Measurements from ENCODE around the gene CTIF. TPM values are rescaled to one million over a fixed set of nuclear protein-coding genes. Genes with fewer than 3 reads are reported as not detected.
"Not testable (repeated sequence)": the region's sequence is repeated elsewhere in the genome, so short reads cannot be mapped to it uniquely, and the experiment has no call there.

CTIF gene
- polyA plus RNA-seq, 10 donors = 25.4 to 43.6 (median 34.2) TPM

DNA sequence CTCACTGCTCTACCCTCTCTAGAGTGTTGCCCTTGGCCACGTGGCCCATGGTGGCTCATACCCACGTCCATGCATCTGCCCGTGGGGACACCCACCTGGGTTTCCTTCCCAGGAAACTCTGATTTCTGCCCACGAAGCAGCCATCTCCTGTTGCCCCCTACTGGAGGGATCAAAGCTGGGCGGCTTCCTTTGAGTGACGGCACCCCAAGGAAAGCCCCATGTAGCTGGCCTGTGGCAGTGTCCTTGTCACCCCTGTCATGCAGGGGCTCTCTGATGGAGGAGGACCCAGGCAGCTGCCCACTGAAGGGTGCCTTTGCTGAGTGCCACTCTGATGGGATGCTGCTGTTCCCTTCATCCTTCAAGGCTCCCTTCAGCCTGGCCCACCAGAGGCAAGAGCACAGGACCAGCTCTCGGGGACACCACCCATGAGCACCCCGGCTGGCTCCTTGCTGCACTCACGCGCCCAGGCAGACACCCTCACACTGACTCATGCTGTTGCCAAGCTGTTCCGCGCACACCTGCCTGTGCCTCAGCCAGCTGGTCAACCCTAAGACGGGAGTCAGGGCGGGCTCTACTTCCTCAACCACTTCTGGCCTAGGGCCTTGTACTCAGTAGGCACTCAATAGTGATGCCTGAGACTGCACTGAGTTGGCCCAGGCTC lies 101.1 kb downstream of the CTIF start:
- no peak for DNase-seq

DNA sequence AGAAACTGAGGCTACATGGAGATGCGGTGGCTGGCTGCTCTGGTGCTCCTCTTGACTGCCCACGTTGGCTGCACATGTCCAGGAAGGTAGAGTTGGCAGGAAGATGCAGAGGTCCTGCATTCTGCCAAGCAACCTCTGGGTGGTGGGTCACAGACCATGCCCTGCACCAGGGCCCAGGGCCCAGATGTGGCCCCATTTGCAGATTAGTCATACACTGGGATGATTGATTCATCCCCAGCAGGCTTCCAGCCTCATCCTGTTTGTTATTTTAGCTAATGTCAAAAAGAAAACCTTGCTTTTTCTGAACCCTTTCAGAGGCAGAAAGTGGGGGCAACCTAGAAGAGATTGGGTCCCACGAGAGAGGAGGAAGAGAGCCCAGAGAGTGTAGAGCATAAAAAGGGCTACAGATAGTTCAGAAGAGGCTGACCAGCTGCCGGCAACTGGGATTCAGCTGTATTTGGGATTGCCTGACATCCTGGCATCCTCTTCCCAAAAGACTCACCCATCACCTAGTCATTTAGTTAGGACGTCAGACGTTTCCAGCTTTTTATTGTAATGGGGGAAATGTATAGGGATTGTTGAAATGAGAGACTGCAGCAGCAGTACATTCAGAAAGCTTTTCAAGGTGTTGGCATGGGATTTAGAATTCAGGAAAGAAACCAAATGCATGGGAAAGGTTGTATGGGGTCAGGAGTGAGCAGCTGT lies 101.9 kb downstream of the CTIF start:
- no peak for DNase-seq

DNA sequence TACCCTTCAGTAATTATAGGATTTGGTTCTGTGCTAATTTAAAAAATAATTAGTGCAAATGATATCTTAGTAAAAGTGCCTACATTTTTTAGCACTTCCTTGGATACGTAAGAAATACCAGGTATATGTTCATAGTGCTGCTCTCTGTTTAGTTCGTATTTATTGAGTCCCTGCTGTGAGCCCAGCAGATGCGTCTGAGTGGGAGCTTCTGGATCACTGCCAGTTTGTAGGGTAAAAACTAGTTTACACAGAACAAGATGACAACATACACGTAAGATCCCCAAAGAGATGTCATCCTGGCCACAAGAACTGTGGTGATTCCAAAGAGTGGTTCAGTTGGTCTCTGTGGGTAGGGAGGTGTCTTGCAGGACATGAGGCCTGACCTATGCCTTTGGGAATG lies 103.2 kb downstream of the CTIF start:
- no peak for DNase-seq

DNA sequence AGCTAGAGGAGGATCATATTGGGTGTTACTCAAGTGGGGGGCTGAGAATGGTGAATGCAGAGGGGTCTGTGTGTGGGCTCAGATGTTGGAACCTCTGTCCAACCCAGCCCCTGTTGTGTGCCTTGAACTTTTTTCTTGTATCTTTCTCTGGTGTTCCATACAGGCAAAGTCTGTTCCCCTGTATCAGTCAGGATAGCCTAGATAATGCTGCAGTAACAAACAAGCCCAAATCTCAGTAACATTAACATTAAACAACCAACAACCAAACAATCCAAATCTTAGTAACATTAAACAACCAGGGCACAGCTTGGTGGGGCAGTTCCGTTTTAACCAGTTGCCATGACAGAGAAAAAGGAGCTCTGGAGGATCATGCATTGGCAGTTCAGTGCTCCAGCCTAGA lies 103.7 kb downstream of the CTIF start:
- no peak for DNase-seq

DNA sequence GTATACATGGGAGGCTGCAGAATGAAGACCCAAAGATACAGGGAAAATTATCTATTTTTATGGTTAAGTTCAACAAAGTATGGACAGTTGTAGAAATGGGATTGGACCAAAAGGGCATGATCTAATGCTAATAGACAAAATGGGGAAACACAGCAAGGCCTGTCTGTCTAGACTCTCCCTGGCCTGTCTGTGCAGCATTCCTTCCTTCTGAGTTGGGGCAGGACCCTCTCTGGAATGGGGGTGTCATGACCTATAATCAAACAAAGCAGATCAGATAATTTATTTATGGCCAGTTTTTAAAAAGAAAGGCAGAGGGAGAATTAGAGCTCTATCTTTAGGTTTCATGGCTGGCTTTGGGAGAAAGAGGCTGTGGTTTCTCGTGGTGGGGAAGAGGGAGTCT lies 104.4 kb downstream of the CTIF start:
- DNase-seq = no peak

DNA sequence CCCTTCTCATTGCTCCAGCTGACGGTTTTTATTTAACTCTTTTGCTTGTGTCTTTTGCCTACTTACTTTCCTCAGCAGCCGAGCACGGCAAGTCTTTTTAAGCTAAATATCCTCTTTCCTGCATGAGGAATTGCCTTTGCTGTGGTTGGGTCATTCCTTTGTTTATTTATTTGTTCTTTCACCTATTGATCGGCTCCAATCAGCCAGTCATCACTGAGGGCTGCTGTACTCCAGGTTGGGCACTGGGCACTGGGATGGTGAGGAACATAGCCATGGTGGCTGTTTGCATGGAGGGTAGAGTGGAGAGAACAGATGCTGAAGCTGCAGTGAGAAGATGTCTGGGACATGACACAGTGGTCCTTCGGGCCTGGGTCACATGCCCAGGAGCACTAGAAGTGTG lies 105.2 kb downstream of the CTIF start:
- DNase-seq = no peak

DNA sequence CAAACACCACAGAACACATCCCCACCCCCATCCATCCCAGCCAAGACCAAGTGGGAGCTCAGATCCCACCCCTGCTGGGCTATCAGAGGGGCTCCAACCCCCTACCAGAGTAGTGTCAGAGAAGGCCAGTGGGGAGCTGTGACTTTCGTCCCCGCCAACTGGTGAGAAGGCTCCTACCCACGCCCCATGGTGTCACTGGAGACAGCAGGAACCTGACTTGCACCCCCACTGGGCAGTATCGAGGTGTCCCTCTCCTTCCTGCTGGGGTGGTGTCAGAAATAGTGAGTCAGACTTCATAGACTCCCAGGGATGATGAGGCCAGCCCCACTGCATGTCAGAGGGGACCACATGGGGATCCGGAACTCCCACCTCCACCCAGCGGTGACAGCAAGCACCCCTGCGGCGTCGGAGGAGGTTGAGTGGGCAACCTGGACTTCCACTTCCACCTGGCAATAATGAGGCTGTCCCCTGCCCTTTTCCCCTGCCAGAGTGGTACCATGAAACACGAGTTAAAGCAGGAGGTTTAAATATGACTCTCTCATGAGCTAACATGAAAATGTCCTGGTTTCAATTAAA lies 106.7 kb downstream of the CTIF start:
- DNase-seq = no peak

DNA sequence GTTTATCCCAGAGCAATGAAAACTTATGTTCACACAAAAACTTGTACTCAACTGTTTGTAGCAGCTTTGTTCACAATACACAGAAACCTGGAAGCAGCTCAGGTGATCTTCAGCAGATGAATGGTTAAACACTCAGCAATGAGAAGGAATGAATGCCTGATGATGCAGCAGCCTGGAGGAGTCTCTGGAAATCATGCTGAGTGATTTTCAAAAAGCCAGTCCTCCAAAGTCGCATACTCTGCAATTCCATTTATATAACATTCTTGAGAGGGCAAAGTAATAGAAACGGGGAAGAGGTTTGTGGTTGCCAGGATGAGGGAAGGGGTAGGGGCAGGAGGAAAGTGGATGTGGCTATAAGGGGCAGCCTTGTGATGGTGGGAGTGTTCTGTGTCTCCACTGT lies 108.1 kb downstream of the CTIF start:
- peak in 1 of 3 donors; percentile 34 for DNase-seq

DNA sequence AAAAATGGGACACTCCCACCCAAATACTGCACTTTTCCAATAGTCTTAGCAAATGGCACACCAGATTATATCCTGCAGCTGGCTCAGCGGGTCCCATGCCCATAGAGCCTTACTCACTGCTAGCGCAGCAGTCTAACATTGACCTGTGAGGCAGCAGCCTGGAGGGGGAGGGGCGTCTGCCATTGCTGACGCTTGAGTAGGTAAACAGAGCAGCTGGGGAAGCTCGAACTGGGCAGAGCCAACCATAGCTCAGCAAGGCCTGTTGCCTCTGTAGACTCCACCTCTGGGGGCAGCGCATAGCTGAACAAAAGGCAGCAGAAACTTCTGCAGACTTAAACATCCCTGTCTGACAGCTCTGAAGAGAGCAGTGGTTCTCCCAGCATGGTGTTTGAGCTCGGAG lies 110.4 kb downstream of the CTIF start:
- no peak for DNase-seq

DNA sequence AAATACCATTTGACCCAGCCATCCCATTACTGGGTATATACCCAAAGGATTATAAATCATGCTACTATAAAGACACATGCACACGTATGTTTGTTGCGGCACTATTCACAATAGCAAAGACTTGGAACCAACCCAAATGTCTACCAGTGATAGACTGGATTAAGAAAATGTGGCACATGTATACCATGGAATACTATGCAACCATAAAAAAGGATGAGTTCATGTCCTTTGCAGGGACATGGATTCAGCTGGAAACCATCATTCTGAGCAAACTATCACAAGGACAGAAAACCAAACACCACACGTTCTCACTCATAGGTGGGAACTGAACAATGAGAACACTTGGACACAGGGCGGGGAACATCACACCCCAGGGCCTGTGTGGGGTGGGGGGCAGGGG lies 115.8 kb downstream of the CTIF start:
- DNase-seq = not testable (repeated sequence)

DNA sequence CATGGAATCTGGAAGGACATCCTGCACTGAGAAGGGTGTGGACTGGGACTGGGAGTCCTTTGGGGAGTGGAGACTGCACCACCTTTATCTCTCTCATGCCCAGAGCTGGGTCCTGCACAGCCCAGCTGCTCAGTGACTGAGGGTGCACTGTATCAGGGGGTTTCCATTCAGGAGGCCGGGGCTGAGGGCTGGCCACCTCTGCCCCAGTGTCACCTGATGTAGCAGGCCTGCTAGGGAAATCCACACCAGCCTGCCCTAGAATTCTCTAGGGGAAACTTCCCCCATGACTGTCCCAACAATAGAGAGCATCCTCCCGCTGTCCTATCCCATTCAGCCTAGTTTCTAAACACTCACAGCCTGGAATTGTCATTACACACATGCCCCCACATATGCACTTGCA lies 116.7 kb downstream of the CTIF start:
- DNase-seq = no peak

DNA sequence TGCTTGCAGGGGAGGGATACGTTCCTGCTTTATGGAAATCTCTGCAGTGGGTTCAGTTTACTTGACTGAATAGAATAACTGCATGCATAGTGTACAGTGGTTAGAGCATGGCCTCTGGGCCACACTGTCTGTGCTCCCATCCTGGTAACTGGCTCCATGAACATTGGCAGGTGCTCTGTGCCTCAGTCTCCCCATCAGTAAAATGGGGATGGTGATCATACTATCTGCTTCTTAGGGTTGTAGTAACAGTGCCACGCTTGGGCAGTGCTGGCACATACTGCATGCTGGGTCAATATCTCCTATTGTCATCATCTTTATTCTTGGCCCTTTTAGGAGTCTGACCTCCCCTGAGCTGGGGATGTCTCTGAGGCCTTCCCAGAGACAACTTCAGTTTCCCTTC lies 117.3 kb downstream of the CTIF start:
- DNase-seq = no peak

DNA sequence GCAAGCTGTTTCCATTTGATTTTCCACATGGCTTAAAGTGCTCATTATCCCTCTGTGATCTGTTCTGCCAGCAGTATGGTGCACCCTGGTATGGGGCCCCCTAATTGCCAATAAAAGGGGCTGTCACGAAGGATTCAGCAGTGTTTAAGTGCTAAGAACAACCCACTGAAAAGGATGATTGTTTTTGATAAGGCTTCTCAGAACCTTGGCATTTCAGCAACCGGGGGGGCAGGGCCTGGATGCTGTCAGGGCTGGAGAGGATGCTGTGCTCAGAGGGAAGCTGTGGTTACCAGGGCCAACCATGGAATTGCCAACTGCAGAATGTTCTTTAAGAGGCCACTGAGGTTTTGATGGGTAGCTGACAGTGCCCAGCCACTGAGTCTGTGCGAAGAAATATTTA lies 117.8 kb downstream of the CTIF start:
- DNase-seq = no peak

DNA sequence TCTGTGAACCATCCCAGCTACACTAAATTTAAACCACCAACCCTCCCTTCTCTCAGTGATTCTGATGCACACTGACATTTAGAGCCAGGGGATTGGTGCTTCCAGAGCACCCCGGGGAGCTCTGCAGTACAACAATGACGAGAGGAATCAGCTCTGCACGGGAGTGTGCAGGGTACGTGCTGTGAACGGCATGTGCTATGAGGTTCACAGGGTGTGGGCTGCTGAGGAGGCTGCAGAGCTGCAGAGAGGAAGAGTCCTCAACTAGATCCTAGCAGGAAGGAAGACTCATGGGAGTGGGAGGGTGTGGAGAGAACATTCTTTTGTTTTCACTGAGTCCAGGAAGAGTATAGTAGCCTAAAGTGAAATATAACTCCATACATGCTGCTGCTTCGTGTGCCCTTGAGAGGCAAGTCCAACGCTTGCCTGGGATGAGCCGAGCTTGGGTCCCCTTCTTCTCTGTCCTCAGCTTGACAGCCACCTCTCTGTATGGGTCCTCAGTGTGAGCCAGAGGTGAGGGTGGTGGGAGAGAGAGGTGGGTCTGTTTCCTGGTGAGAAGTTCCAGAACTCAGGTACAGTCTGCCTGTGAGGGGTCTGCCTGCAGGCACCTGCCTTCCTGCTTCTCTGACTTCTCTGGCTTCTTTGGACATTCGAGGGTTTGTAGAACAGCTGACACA lies 118.8 kb downstream of the CTIF start:
- peak in 1 of 3 donors; percentile 70 for DNase-seq

DNA sequence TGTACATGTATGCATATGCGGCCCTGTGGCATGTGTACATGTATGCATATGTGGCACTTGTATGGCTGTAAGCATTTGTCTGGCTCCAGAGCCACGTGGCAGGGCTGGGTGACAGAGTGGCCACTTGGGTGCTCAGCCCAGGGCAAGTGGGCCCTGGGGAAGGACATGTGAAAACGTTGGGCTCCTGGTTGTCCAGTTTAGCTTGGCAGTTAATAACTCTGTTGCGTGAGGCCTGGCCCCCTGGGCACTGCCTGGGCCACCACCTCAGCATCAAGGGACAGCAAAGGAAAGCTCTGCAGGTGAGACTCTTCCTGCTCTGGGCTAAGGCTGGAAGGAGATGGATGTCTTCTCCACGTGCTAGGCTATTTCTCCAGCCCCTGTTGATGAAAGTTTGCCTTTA lies 119.9 kb downstream of the CTIF start:
- DNase-seq = no peak

DNA sequence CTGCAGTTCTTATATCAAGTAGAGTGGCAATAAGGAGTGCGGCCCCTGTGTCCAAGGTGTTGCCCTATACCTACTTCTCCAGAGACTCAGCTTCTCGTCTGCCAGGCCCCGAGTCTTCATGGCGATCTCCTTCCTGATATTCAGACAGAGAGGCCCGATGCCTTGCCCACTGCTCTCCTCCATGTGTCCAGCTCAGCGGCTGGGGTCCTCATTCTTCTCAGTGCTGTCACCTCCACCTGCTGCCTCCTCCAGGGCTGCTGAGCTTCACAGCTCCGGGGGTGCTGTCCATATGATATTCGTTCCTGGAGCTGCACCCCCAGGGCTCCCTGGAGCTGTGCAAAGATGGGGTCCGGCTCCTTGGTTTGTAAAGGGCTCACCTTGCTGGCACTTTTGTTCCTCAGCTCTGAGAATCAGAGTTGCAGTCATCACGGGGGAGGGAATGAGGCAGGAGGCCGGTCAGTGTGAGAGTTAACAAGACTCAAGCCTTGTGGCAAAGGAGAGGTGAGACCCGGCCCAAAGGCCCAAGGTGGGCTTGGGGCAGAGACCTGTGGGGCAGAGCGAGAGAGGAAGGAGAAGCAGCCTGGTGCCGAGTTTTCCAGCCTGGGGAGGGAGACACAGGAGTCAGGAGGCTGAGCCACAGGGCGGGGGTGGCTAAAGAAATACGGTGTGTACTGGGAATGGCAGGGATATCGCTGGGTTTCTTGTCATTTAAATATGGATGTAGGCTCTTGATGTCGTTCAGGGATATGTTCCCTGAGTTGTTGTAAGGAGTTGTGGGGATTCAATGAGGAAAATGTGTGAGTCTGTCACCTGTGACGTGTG lies 120.6 kb downstream of the CTIF start:
- no peak for DNase-seq

DNA sequence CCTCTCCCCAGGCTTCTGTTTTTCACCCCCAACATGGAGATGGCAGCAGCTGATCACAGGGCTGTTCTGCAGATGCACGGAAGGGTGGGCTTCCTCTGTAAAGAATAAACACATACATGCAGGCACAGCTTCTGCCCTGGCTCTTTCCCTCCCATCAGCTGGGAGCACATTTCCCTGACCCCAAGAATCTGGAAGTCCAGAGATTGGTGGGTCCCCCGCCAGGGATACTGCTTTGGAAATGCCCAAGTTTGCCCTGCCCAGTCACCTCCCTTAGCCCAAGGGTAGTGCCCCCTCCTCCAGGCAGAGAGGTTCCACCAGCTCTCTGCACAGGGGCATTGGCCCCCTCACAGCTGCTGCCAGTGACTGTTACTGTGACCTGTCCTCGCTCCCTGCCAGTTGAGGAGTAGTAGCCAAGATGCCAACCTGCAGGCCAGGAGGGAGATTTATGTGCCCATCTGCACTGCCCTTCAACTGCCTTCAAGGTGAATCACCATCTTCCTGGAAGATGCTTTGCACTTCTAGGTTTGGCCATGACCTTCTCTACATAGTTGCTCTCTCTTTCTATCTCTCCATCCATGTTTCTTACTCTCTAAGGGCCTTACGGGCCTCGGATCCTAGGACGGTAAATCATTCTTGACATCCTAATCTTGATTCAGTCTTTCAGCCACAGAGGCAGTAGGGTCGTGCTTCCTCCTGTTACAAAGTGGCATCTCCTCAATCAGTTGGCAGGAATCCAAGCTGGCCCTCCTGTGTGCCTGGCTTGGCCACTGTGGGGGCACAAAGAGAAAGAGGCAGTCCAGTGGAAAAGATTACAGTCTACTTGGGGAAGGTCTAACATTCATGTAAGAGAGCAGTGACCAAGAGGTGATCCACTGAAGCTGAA lies 121.8 kb downstream of the CTIF start:
- DNase-seq = no peak

DNA sequence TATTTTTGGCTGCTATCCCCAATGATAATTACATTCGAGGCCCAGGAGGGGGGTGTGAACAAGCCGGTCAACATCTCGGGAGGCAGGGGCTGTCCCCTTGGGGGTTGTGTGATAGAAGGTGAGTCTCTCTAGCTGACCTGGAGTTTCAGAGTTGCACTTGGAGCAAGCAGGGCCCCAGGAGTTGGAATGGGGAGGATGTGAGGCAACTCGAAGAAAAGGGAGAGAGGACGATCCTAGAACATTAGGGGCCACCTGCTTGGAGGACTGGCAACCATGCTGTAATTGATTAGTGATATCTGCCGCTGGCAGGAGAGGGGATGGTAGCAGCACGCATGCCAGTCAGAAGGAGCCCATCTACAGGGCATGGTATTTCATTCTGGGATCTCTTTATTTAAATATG lies 122.6 kb downstream of the CTIF start:
- no peak for DNase-seq

DNA sequence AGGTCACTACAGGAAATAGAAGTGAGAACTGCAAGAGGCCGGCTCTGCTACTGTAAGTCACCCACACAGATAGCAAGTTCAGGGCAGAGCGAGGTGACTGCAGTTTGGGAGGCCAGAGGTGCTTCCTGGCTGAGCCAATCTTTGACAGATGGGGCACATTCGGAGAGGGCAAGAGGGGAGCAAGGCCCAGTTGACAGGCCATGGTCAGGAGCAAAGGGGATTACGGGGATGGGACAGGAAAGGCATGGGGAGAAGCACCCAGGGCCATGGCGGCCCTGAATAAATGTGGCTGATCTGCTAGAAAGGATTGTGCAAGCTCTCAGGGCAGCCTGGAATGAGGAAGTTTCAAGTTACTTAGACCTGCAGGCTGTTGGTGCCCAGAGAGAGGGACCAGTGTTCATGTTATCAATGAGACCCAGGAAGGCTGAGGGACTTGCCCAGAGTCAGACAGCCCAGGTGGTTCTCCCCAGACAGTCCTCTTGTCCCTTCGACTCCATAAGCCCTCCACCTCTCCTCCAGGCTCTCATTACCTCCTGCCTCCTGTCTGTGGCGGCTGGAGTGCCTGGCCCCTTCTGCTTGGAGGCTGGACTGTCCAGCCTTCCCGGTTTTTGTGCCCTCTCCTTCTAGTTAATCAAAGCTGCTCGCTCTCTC lies 123.3 kb downstream of the CTIF start:
- no peak for DNase-seq
